T-helper 2 cell (primary cell): ENCODE measurements around the gene RGS7.
"Not testable (repeated sequence)": the region's sequence is repeated elsewhere in the genome, so short reads cannot be mapped to it uniquely, and the experiment has no call there.

ENCODE experiments used
- DNase-seq, 5 experiments: peaks; one replicate each; pipeline versions ENCODE4 v3.0.0 to v3.0.0-alpha.2; 2012 to 2022

The RGS7 gene

DNA sequence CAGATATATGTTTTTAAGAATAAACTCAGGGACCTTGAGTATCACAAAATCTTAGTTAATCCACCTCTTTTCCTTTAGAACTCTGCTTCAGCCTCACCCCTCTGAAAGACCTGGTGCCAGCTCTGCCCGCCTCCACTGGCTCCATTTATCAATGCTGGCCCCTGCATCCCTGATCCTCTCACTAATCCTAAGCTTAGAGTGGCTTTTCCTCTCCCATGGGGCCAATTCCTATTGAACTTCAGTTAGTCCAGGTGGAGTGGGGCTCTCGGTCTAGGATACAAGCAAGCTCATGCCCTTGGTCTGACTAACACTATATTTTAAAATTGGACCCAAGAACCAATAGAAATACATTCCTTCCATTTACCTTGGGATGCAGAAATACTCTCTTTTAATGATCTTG, 87.0 kb downstream of the RGS7 start:
- no peak for DNase-seq

DNA sequence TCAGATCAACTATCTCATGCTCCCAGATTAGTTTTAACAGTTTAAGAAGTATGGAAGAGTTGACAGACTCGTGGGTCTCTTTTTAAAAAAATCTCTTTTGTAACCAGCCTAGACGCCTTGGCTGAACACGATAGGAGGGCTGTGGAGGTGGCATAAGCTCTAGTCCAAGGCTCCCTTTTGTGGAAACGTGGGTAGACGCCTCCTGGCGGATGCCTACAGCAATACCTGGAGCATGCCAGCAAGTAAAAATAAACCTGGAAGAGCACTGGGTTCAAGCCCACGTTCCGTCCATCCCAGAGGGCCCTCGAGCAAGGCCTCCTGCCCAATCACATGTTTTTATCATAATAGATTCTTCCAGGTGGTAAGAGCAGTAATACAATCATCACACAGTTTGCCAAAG, 87.9 kb downstream of the RGS7 start:
- DNase-seq: no peak

DNA sequence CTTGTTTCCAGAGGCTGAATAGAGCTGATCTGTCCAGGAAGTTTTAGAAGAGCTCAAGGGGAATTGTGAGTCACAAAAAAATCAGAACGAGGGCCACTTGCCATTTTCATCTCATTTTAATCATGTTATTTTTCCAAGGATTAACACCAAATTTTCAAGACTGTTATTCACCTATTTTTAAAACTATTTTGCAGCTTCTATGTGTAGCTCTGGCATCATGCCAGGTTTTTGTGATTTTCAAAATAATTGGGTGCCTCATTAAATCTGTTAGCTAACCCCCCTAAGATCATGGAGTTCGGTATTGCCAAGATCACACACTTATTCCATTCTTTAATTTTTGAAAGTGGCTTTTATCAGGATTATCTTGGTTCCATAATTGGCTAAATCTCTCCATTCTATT, 90.9 kb downstream of the RGS7 start:
- DNase-seq: no peak

DNA sequence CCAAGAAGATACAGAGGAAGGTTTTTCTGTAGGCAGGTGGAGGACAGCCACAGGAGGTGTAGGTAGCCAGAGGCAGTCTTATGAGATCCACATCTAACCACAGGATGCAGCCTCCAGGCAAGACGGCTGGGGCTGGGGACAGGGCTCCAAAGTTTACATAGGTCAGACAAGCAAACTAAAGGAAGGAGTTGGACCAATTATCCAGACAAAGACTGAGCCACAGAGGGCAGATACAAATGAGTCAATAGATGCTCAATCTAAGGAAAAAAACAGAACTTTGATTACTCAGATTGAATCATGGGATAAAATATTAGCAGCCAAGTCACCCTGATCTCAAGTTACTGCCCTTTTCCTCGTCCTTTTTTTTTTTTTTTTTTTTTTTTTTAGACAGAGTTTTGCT, 91.6 kb downstream of the RGS7 start:
- no peak for DNase-seq

DNA sequence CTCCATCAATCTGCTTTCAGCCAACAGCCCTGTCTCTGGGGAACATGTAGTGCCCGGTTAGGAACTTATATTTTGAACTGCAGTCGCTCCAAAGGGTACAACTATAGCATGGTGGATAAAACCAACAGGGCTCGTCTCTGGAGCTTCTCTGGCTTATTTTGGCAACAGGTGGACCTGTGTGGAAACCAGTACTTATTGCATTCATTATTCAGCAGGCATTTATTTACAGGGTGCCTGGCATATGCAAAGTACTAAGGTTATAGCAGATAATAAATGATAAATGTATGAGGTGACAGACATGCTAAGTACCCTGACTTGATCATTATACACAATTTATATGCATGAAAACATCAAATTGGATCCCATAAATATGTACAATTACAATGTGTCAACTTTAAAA, 93.7 kb downstream of the RGS7 start:
- DNase-seq: no peak

DNA sequence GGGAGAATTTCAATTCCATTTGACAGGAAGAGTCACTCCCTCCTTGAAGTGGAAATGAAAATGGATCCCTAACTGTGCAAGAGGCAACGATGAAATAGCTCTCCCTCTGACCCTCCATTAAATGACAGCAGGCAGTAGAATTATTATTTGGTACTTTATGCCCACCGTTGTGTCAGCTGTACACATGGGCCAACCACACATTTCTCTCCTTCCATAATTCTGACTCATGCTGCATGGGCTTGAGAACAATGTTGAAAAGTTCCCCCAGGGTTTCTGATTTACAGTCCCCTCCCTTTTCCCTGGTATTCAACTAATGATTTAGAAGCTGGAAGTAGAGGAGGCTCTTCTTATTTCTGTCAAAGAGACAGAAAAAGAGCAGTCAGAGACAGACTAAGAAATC, 103.5 kb downstream of the RGS7 start:
- DNase-seq: no peak

DNA sequence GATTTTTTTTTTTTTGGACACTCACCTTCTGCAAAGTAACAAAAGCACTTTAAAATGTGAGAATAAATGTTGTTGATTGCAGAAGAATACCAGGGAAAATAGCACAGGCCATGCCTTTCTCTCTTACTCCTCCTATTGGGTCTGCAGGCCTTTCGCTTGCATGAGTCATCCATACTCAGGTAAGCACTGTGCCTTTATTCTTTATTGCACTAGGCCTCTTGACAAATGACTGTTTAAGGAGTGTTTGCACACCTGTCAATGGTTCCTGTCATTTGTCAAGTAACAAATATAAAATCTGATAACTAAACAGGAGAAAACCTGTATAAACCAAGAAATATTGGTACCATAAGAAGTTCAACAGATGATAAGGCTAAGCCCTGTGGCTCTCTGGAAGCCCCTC, 106.5 kb downstream of the RGS7 start:
- no peak for DNase-seq

DNA sequence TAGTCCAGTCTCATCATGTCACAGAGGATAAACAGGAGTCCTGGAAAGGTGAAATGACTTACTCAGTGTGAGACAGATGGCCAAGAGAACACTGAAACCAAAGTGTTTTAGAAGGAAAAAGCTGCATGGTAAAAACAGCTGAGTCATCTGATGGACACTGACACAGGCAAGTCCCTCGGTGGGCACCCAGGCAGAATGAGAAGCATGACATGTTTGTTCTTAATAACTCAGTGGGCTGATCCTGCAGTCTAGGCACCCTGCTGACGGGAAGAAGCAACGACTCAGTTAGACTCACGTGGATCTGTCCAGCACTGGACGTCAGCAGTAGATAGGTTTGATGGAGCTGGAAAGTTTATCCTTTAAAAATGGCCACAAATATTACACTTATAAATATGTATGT, 116.9 kb downstream of the RGS7 start:
- DNase-seq: no peak

DNA sequence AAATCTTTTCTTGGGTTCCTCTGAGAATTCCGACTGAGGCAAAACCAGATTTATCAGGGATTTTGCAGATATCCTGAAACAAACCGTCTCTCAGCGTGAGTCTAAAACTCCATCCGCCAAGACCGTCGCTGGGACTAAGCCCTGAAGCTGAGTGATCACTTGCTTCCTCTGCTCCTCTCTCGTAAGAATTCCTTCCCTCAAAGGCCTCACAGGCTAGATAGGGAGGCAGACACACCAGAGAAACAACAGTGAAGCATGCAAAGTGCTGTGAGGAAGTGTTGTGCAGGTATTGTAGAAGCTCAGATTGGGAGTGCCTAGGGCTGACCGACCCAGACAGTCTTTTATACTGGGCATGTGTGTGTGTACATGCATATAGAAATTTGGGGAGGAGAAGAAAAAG, 119.1 kb downstream of the RGS7 start:
- DNase-seq: no peak

DNA sequence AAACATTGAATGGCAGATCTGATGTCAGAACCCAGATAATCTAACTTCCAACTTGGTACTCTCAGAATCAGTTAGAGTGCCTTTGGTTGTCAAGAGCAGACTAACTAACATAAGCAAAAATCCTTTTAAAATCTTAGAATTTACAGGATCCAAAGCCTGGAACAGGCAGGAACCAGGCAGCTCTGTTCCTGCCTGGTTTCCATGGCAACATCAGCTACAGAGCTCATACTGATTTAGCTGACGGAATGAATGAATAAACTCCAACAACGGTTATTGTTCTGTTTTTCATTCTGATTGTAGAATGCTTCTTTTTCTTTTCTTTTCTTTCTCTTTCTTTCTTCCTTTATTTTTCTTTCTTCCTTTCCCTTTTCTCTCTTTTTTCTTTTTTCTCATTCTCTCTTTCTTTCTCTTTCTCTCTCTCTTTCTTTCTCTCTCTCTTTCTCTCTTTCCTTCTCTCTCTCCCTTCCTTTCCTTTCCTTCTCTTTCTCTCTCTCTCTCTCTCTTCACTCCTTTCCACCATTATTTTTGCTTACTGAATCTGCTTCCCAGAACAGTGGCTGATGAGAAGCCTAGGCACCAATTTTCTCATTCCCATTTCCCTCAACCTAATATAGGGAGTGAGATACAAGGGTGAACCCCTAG, 121.6 kb downstream of the RGS7 start:
- DNase-seq: no peak

DNA sequence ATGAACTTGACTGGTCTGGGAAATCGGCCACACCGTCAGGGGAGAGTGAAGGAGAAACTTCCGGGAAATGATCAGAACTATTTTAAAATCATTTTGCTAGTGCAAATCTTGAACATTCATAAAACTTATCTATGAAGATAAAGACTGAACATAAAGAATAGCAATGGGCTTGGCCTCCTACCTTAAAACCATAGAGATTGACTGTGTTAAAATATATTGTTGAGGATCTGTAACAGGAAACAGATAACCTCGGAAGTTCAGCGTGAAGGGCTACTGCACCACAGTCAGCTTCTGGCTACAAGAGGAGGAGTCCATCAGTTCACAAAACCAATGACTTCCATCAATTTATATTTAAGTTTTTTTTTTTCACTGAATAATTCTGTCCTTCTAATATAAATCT, 127.3 kb downstream of the RGS7 start:
- DNase-seq: no peak

DNA sequence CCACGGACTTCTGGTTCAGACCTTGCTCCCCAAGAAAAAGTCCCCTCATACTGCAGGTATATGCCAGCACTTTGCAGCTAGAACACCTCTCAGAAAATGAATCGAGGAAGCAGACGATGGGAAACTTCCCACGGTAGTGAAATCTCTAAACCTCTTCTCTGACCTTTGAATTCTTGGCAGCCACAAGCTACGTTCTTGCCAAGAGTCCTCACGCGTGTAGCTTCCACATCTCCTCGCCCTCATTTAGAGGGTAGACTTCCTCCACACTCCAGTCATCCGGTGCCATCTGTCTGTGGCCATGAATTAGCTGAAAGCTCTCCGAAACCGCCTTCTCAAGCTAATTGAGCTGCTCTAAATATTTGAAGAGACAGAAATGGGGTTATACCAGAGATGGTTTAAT, 127.8 kb downstream of the RGS7 start:
- no peak for DNase-seq

DNA sequence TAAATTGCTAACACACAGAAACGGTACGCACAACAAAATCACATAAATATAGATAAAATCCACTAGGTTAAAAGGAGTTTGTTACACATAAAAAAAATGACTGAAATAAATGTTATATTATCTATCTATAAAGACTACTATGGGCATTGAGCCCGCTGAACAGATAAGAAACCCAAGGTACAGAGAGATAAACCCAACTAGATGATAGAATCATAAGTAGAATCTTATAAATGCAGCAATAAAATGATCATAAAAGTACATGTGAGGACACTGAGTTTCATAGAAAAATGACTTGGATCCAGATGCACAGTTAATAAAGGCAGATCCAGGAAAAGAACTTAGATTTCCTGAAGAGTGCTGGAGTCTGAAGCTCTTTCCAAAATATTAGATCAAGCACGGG, 128.7 kb downstream of the RGS7 start:
- DNase-seq: no peak

DNA sequence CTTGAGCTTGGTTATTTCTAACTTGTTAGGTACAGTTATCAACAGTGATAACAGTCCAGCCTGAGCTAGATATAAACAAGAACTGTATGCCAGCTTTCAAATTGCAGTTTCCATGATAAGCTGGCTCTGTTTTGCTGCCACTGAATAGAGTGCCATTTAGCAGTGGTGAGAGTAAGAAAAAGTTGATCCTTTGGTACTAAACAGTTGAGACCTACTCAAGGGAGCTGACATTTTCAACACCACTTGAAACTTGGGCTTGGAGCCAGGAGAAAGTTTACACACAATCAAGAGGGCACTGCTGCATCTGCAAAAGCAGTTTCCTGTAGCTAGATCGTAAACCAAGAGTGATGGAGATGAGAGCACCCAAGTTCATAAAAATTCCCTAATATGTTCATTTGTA, 131.3 kb downstream of the RGS7 start:
- no peak for DNase-seq

DNA sequence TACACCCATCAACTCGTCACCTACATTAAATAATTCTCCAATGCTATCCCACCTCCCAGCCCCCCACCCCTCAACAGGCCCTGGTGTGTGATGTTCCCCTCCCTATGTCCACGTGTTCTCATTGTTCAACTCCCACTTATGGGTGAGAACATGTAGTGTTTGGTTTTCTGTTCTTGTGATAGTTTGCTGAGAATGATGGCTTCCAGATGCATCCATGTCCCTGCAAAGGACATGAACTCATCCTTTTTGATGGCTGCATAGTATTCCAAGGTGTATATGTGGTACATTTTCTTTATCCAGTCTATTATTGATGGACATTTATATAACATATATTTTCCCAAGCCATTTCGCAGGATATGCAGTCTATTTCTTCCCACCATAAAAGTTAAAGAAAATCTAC, 132.8 kb downstream of the RGS7 start:
- DNase-seq: not testable (repeated sequence)

DNA sequence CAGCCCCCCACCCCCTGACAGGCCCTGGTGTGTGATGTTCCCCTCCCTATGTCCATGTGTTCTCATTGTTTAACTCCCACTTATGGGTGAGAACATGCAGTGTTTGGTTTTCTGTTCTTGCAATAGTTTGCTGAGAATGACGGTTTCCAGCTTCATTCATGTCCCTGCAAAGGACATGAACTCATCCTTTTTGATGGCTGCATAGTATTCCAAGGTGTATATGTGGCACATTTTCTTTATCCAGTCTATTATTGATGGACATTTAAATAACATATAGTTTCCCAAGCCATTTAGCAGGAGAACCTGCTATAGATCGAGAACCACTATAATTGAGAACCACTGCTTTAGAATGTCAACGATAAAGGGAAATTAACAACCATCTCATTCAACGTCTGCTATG, 134.2 kb downstream of the RGS7 start:
- DNase-seq: not testable (repeated sequence)

DNA sequence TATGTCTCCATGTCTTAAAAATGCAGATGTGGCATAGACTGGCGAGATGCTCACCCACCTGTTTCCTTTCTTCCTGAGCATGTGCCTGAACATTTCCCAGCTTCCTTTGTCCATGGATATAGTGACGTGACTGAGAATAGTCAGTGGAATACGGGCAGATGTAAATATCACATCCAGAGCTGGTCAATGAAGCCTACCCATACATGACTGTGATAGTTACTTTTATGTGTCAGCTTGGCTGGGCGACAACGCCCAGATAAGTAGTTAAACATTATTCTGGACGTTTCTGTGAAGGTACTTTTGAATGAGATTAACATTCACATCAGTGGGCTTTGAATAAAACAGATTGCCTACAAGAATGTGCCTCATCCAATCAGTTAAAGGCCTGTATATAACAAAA, 135.7 kb downstream of the RGS7 start:
- DNase-seq: no peak

DNA sequence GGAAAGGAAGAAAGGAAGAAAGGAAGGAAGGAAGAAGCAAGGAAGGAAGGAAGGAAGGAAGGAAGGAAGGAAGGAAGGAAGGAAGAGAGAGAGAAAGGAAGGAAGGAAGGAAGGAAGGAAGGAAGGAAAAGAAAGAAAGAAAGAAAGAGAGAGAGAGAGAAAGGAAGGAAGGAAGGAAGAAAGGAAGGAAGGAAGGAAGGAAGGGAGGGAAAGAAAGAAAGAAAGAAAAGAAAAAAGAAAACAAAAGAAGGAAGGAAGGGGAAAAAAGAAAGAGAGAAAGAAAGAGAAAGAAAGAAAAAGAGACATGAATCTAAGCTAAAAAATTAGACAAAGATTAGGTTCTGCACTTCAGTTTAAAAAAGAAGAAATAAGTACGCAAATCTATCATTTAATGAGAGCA, 136.1 kb downstream of the RGS7 start:
- not testable (repeated sequence) for DNase-seq

DNA sequence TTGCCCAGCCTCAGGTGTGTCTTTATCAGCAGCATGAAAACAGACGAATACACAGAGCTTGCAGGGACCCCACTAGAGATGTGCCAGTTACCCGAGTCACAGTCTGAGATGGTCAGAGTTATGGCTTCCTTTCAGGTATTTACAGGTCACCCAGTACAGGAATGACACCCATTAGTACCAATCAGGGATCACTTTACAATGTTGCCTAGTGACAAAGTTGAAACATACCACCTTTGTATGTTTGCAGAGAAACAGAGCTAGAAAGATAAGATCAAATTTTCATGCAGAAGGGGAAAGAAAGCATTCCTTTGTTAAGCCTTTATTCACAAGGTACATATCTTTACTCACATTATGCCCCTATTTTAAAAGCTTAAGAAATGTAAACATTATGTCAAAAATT, 137.6 kb downstream of the RGS7 start:
- no peak for DNase-seq

DNA sequence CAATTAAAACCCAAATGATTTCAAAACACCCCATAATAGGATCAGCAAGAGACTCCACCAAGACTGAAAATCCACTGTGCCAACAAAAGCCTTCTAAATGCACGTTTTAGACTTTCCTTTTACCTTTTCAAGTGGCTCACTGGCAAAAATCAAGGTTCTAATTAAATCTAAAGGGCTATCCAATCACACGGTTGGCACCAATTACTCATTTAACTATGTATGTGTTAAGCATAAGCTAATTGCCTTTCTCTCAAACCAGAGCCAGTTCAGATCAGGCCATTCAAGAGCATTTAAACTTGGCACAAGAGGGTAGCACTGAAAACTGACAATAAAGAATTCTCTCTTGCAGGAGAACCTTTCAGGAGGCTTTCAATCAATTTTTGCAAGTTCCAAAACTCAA, 139.5 kb downstream of the RGS7 start:
- DNase-seq: no peak

DNA sequence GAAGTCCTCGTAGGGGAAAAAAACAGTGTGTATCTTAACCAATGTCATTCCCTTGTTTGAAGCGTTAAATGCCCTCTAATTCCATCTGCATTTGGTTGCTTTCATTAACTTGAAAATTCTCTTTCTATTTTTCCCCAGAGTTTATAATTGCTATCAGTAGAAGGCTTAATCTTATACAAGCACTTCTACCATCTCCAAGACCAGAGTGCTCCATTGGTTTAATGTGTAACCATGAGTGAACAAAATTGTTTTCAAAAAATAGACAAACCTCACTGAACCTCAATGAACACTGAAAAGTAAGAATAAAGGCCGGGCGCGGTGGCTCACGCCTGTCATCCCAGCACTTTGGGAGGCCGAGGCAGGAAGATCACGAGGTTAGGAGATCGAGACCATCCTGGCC, 141.3 kb downstream of the RGS7 start:
- no peak for DNase-seq

DNA sequence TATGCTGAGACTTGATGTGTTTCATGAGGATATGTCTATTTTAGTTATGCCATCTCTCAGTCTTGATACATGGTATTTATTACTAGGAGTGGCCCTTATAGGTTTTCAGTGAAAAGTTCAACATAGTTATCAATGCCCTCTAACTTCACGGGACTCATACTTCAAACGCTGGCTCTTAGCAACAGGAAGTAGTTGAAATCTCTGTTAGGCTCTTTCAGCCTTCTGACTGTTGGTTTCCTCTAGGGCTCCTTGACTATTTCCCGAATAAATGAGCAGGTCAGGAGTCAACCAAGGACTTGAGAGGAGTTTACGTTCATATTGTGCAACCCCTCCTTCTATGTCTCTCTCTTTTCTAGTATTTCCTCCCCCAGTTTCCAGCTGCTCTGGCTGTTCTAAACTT, 141.8 kb downstream of the RGS7 start:
- no peak for DNase-seq

DNA sequence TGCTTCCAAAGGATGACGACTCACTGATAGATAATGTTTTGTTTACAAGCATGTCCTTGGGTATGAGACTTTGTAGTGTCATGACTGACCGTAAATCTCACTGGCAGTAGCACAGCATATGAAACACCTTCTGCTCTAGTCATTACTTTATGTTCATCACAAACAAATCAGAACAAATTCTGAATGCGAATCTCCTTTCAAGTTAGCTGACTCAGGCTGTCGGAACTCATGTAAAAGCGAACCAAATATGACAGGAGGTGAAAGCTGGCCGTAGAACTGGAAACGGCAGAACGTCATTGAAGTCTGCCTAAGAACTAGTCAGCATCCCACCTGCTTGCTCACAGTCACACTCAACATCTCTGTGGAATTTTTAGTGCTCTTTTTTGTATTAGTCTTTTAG, 143.9 kb downstream of the RGS7 start:
- no peak for DNase-seq

DNA sequence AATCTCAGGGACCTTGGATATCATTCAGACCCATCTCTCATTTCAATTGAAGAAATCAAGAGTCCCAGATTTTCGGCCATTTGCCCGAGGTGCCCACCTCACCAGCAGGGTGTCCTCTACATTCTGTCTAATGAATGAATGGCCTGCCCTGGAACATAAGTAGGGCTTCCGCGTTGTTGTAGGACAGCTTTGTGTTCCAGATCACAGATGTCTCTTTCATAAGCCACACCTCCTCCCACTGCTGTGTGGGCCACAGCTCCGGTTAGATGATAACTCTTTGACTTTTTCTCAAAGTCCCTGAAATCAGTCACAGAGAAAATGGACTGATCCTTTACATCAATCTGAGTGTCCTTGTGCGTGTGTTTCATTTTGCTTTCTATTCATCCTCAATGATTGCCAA, 144.4 kb downstream of the RGS7 start:
- no peak for DNase-seq

DNA sequence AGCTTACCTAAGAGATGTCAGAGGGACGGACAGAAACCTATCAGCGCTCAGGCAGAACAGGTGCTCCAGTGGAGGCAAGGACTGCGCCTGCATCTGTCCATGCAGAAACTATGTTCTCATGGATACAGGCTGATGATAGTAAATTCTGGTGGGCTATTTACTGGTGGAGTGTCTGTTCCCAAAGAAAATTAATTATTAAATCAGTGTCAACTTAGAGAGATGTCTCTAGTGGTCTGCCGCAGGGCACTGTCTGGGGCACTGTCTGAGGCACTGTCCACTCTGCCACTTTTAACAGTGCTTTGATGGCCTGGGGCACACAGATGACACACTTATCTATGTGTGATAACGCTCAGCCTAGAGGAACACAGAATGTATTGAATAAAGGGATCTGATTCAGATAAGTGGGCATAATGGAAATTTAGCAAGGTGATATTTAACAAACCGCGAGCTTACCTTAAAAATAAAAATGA, 148.1 kb downstream of the RGS7 start:
- no peak for DNase-seq

DNA sequence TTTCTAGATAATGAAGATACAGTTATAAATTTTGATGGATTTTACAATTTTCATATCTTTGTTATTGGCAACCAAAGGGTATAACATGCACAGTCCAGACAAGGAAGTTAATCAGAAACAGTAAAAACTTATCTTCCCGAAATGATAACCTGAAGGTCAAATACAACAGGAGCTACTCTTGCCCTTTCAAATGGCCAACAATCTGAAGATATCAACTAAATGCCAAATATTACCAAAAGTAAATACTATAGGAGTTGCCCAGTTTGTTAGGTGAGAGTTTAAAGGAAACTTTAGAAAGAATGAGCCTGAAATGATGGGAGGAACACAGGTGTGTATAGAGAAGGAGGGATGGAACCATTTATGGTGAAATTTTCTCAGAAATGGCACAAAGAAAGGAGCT, 153.2 kb downstream of the RGS7 start:
- no peak for DNase-seq
